IMR-90 (cell line): ENCODE data around the gene MALAT1. TPM values are rescaled to one million over a fixed set of nuclear protein-coding genes. Genes with fewer than 3 reads are reported as not detected.
A peak's percentile ranks its signal among the peaks of the same experiment; 100 is the strongest.

Experiments used
- ATAC-seq: fragments of 200-7000 bp; cut with Tn5 transposase; 2 replicates; pipeline ENCODE4 v1.9.1; 2020; ENCODE audit warnings: low read depth, mild to moderate bottlenecking, moderate library complexity
- BruUV-seq: library from RNA; stranded (reverse); fragments of 400-500 nt; replicated peaks from 2 replicates; lab custom pipeline; 2021; lab: Mats Ljungman, UMichigan
- CTCF ChIA-PET: fragments of 300-600 bp; formaldehyde crosslinking; extraction: SDS; loops from one replicate; lab custom pipeline; 2021; ENCODE audit warnings: antibody characterized with exemption; lab: Yijun Ruan, JAX
- POLR2A ChIA-PET: fragments of 300-600 bp; sonication (Branson Sonifier 250); formaldehyde crosslinking; loops from one replicate; lab custom pipeline; 2022; ENCODE audit warnings: antibody characterized with exemption; ENCODE audit not compliant: unreplicated experiment; lab: Charles Lee
- DNase-seq: peaks from one replicate; pipeline ENCODE4 v3.0.0; 2013
- H2AFZ ChIP-seq: replicated peaks from 2 replicates; pipeline ENCODE3; 2013; ENCODE audit warnings: low read length, mild to moderate bottlenecking; ENCODE audit not compliant: poor library complexity
- H2AK5ac ChIP-seq: 2 replicates; pipeline ENCODE4 v1.6.1; 2013; ENCODE audit warnings: low read depth, low read length, inconsistent platforms
- H2AK9ac ChIP-seq: replicated peaks from 2 replicates; pipeline ENCODE3; 2013; ENCODE audit warnings: mild to moderate bottlenecking, low read depth, low read length, moderate library complexity; ENCODE audit not compliant: poor library complexity
- H2BK120ac ChIP-seq: 2 replicates; pipeline ENCODE4 v1.6.1; 2013; ENCODE audit warnings: low read depth, low read length, inconsistent platforms
- H2BK15ac ChIP-seq: 3 replicates; pipeline ENCODE4 v1.6.1; 2013; ENCODE audit warnings: low read depth, low read length, inconsistent platforms
- H2BK20ac ChIP-seq: 2 replicates; pipeline ENCODE4 v1.6.1; 2013; ENCODE audit warnings: low read depth, mild to moderate bottlenecking, inconsistent platforms, low read length, moderate library complexity
- H2BK5ac ChIP-seq: 2 replicates; pipeline ENCODE4 v1.6.1; 2013; ENCODE audit warnings: mild to moderate bottlenecking, low read depth, low read length, inconsistent platforms; ENCODE audit not compliant: poor library complexity, severe bottlenecking
- H3K14ac ChIP-seq: replicated peaks from 2 replicates; pipeline ENCODE4 v1.6.1; 2013; ENCODE audit warnings: low read depth, low read length, inconsistent platforms
- H3K18ac ChIP-seq: 2 replicates; pipeline ENCODE4 v1.6.1; 2013; ENCODE audit warnings: low read depth, low read length, control low read depth
- H3K23ac ChIP-seq: 2 replicates; pipeline ENCODE4 v1.6.1; 2013; ENCODE audit warnings: low read depth, low read length, inconsistent platforms
- H3K27ac ChIP-seq: 2 replicates; pipeline ENCODE4 v1.5.1; 2013; ENCODE audit warnings: mild to moderate bottlenecking, control low read depth, low read length; ENCODE audit not compliant: insufficient read depth
- H3K27me3 ChIP-seq: 2 replicates; pipeline ENCODE4 v1.6.1; 2013; ENCODE audit warnings: low read length; ENCODE audit not compliant: control insufficient read depth, insufficient read depth
- H3K36me3 ChIP-seq: 2 replicates; pipeline ENCODE4 v1.6.1; 2013; ENCODE audit warnings: low read length, mixed read lengths; ENCODE audit not compliant: control insufficient read depth, insufficient read depth
- H3K4ac ChIP-seq: 2 replicates; pipeline ENCODE4 v1.6.1; 2013; ENCODE audit warnings: low read depth, low read length, inconsistent platforms
- H3K4me1 ChIP-seq: 2 replicates; pipeline ENCODE4 v1.6.1; 2013; ENCODE audit warnings: low read length, mixed read lengths; ENCODE audit not compliant: control insufficient read depth, insufficient read depth
- H3K4me2 ChIP-seq: 2 replicates; pipeline ENCODE4 v1.6.1; 2013; ENCODE audit warnings: low read depth, mild to moderate bottlenecking, control low read depth, low read length, moderate library complexity
- H3K4me3 ChIP-seq: 2 replicates; pipeline ENCODE4 v1.5.1; 2013; ENCODE audit warnings: low read depth, mild to moderate bottlenecking, control low read depth, low read length, moderate library complexity; ENCODE audit not compliant: insufficient read depth
- H3K56ac ChIP-seq: 2 replicates; pipeline ENCODE4 v1.6.1; 2013; ENCODE audit warnings: low read length, inconsistent platforms; ENCODE audit not compliant: insufficient read depth; ENCODE audit errors: extremely low read depth
- H3K79me1 ChIP-seq, 2 experiments: 2 replicates each; pipeline ENCODE4 v1.6.1; 2013; ENCODE audit warnings: low read length in 2 of 2, inconsistent platforms in 1 of 2, low read depth in 1 of 2
- H3K9ac ChIP-seq: 2 replicates; pipeline ENCODE4 v1.6.1; 2013; ENCODE audit warnings: low read depth, low read length, control low read depth
- H3K9me1 ChIP-seq: 2 replicates; pipeline ENCODE4 v1.6.1; 2013; ENCODE audit warnings: low read length, inconsistent platforms; ENCODE audit not compliant: insufficient read depth
- H3K9me3 ChIP-seq: 2 replicates; pipeline ENCODE4 v1.6.1; 2013; ENCODE audit warnings: low read length; ENCODE audit not compliant: control insufficient read depth, insufficient read depth
- H4K20me1 ChIP-seq: 2 replicates; pipeline ENCODE4 v1.6.1; 2013; ENCODE audit warnings: low read length, inconsistent platforms; ENCODE audit not compliant: insufficient read depth
- H4K5ac ChIP-seq: 2 replicates; pipeline ENCODE4 v1.6.1; 2013; ENCODE audit warnings: mild to moderate bottlenecking, low read depth, low read length, control low read depth
- H4K8ac ChIP-seq, 2 experiments: 2 replicates each; pipeline ENCODE4 v1.6.1; 2013; ENCODE audit warnings: low read depth in 2 of 2, low read length in 2 of 2, control low read depth in 1 of 2, inconsistent platforms in 1 of 2
- H4K91ac ChIP-seq: 2 replicates; pipeline ENCODE4 v1.6.1; 2013; ENCODE audit warnings: low read depth, low read length, inconsistent platforms; ENCODE audit not compliant: insufficient read depth
- MAFK ChIP-seq: IDR thresholded peaks from 2 replicates; pipeline ENCODE4 v1.6.1; 2012; ENCODE audit warnings: low read depth, low read length, improper control_type of control experiment
- RCOR1 ChIP-seq: IDR thresholded peaks from 2 replicates; pipeline ENCODE4 v1.6.1; 2012; ENCODE audit warnings: mild to moderate bottlenecking, low read length, improper control_type of control experiment; ENCODE audit not compliant: insufficient replicate concordance
- dilution Hi-C: fragments of 300-500 bp; cut with HindIII; formaldehyde crosslinking; loops from one replicate; pipeline ENCODE4 v1.14.3; 2018; ENCODE audit warnings: low sequenced_read_pairs; ENCODE audit not compliant: unreplicated experiment
- in situ Hi-C: fragments of 300-500 bp; cut with MboI; formaldehyde crosslinking; loops from 3 replicates; pipeline ENCODE4 v1.14.3; 2019; ENCODE audit warnings: low sequenced_read_pairs, inconsistent platforms, mixed read lengths
- intact Hi-C: fragments of 100-400 bp; cut with micrococcal nuclease; formaldehyde crosslinking; loops from 2 replicates; pipeline ENCODE4 v1.10.0; 2022
- polyA plus RNA-seq, 3 experiments: library from polyadenylated mRNA; depleted of rRNA; stranded (reverse); fragments of >200 nt; gene quantifications; 2 replicates each; pipeline ENCODE4 v1.2.3, GENCODE V29; 2012; ENCODE audit warnings: low replicate concordance in 1 of 3
- total RNA-seq: library from RNA; depleted of rRNA; stranded (reverse); fragments of >200 nt; gene quantifications from 2 replicates; pipeline ENCODE4 v1.2.3, GENCODE V29; 2012
- TF ChIP-seq, protein P1 (sequence below): conservative IDR thresholded peaks from 2 replicates; pipeline ENCODE4 v1.5.1; 2012; ENCODE audit warnings: mild to moderate bottlenecking, low read depth, low read length, improper control_type of control experiment

MALAT1 gene
- total and polyA plus RNA-seq, 2 of the 4 experiments (the other 2 are of a cell fraction), result 636 to 3,569 TPM

DNA sequence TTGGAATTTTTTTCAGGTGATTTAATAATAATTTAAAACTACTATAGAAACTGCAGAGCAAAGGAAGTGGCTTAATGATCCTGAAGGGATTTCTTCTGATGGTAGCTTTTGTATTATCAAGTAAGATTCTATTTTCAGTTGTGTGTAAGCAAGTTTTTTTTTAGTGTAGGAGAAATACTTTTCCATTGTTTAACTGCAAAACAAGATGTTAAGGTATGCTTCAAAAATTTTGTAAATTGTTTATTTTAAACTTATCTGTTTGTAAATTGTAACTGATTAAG lies 3.4 kb downstream of the MALAT1 start:
- POLR2A ChIA-PET, result interaction anchor here (0.6 to 14.2 kb wide), 13 partner anchors 12 to 199 kb away, joined by 3 to 494 read pairs (median 4); partner anchors contain the start of gene NEAT1
- H4K5ac ChIP-seq, result no peak overlapping the region
- H3K36me3 ChIP-seq, result peaks cover 51% of the 10 kb centered on the region
- H2AFZ ChIP-seq, result no peak overlapping the region
- no peak overlapping the region for H2BK15ac ChIP-seq
- H2AK5ac ChIP-seq, result no peak overlapping the region
- no peak overlapping the region for H2BK20ac ChIP-seq
- peak overlapping the region; percentile 98; the same call in 1 of the 2 replicates for H3K14ac ChIP-seq
- DNase-seq (no peak), ATAC-seq (no peak)
- H4K20me1 ChIP-seq, result peaks cover 77% of the 10 kb centered on the region
- H4K91ac ChIP-seq, result no peak overlapping the region
- H3K79me1 ChIP-seq, result peaks cover 0 to 27% of the 10 kb centered on the region in 2 experiments; a peak in 2 of 4 replicates
- peak overlapping the region; percentile 96 for H2BK5ac ChIP-seq
- no peaks in the 10 kb centered on the region for H3K27me3 ChIP-seq
- H3K9me1 ChIP-seq, result no peaks in the 10 kb centered on the region
- CTCF ChIA-PET, result no interaction called here
- H3K4ac ChIP-seq, result no peak overlapping the region
- peak overlapping the region; percentile 97 for H3K9ac ChIP-seq
- no peak overlapping the region for H4K8ac ChIP-seq
- H3K27ac ChIP-seq, result no peak overlapping the region
- intact Hi-C loops, result no loop called here
- H3K23ac ChIP-seq, result peak overlapping the region; percentile 4; the same call in 1 of the 2 replicates
- TF ChIP-seq MAFK, result no peak
- TF ChIP-seq, protein P1, sequence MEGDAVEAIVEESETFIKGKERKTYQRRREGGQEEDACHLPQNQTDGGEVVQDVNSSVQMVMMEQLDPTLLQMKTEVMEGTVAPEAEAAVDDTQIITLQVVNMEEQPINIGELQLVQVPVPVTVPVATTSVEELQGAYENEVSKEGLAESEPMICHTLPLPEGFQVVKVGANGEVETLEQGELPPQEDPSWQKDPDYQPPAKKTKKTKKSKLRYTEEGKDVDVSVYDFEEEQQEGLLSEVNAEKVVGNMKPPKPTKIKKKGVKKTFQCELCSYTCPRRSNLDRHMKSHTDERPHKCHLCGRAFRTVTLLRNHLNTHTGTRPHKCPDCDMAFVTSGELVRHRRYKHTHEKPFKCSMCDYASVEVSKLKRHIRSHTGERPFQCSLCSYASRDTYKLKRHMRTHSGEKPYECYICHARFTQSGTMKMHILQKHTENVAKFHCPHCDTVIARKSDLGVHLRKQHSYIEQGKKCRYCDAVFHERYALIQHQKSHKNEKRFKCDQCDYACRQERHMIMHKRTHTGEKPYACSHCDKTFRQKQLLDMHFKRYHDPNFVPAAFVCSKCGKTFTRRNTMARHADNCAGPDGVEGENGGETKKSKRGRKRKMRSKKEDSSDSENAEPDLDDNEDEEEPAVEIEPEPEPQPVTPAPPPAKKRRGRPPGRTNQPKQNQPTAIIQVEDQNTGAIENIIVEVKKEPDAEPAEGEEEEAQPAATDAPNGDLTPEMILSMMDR, result no peak
- TF ChIP-seq RCOR1, result no peak
- H3K9me3 ChIP-seq, result no peaks in the 10 kb centered on the region
- no peak overlapping the region for H3K18ac ChIP-seq
- H3K4me3 ChIP-seq, result peak overlapping the region; percentile 72
- peak overlapping the region; percentile 45; the same call in 1 of the 2 replicates for H3K4me2 ChIP-seq
- H3K4me1 ChIP-seq, result no peaks in the 10 kb centered on the region
- no TSS peak for BruUV-seq
- in situ Hi-C loops, result no loop called here
- dilution Hi-C loops, result no loop called here
- H2BK120ac ChIP-seq, result no peak overlapping the region
- peak overlapping the region; percentile 47 for H3K56ac ChIP-seq
- no peak overlapping the region for H2AK9ac ChIP-seq
